Trophoblast cell (in vitro differentiated cells and primary cell): Measurements from ENCODE around the gene B4GALNT1.

ENCODE experiments used
- DNase-seq, 2 donors: peaks; one replicate each; pipeline ENCODE4 v3.0.0-alpha.2; 2016
- H2AFZ ChIP-seq: 2 replicates; pipeline ENCODE4 v1.6.1; 2013; ENCODE audit warnings: low read length, moderate library complexity, mild to moderate bottlenecking; ENCODE audit not compliant: insufficient read depth, poor library complexity
- H2AK5ac ChIP-seq: 2 replicates; pipeline ENCODE4 v1.6.1; 2013; ENCODE audit warnings: mild to moderate bottlenecking, low read length
- H2BK120ac ChIP-seq: 2 replicates; pipeline ENCODE4 v1.6.1; 2013; ENCODE audit warnings: low read length, mild to moderate bottlenecking, moderate library complexity; ENCODE audit not compliant: insufficient read depth, poor library complexity
- H2BK12ac ChIP-seq: 2 replicates; pipeline ENCODE4 v1.6.1; 2013; ENCODE audit warnings: mild to moderate bottlenecking, low read length, moderate library complexity
- H2BK5ac ChIP-seq: 2 replicates; pipeline ENCODE4 v1.6.1; 2013; ENCODE audit warnings: low read length, low read depth, moderate library complexity, mild to moderate bottlenecking; ENCODE audit not compliant: poor library complexity
- H3K14ac ChIP-seq: 2 replicates; pipeline ENCODE4 v1.6.1; 2013; ENCODE audit warnings: mild to moderate bottlenecking, low read length
- H3K18ac ChIP-seq: 2 replicates; pipeline ENCODE4 v1.6.1; 2013; ENCODE audit warnings: mild to moderate bottlenecking, low read length
- H3K23ac ChIP-seq: 2 replicates; pipeline ENCODE4 v1.6.1; 2013; ENCODE audit warnings: low read length
- H3K27ac ChIP-seq: 2 replicates; pipeline ENCODE4 v1.5.1; 2013; ENCODE audit warnings: low read depth, mild to moderate bottlenecking, inconsistent platforms, low read length, moderate library complexity
- H3K27me3 ChIP-seq: 2 replicates; pipeline ENCODE4 v1.6.1; 2013; ENCODE audit warnings: inconsistent platforms, mild to moderate bottlenecking, low read length, moderate library complexity; ENCODE audit not compliant: insufficient read depth
- H3K36me3 ChIP-seq, 2 experiments: 1 replicate in 1 of 2; 2 replicates in 1 of 2; pipeline ENCODE4 v1.6.1; 2013; ENCODE audit warnings: low read length in 2 of 2, mild to moderate bottlenecking in 2 of 2, moderate library complexity in 1 of 2; ENCODE audit not compliant: insufficient read depth in 2 of 2, control insufficient read depth in 1 of 2
- H3K4ac ChIP-seq: 2 replicates; pipeline ENCODE4 v1.6.1; 2013; ENCODE audit warnings: low read depth, mild to moderate bottlenecking, low read length, moderate library complexity
- H3K4me1 ChIP-seq, 2 experiments: 1 replicate in 1 of 2; 2 replicates in 1 of 2; pipeline ENCODE4 v1.6.1; 2013; ENCODE audit warnings: low read length in 2 of 2, mild to moderate bottlenecking in 2 of 2, moderate library complexity in 1 of 2; ENCODE audit not compliant: insufficient read depth in 2 of 2, control insufficient read depth in 1 of 2
- H3K4me2 ChIP-seq: 2 replicates; pipeline ENCODE4 v1.6.1; 2013; ENCODE audit warnings: inconsistent platforms, mild to moderate bottlenecking, low read length, moderate library complexity
- H3K4me3 ChIP-seq: 2 replicates; pipeline ENCODE4 v1.5.1; 2013; ENCODE audit warnings: mild to moderate bottlenecking, low read depth, low read length, inconsistent platforms
- H3K79me1 ChIP-seq: one replicate; pipeline ENCODE4 v1.6.1; 2013; ENCODE audit warnings: low read length
- H3K79me2 ChIP-seq: 2 replicates; pipeline ENCODE4 v1.6.1; 2013; ENCODE audit warnings: low read length, mild to moderate bottlenecking; ENCODE audit not compliant: control insufficient read depth, insufficient read depth, poor library complexity
- H3K9ac ChIP-seq: 2 replicates; pipeline ENCODE4 v1.6.1; 2013; ENCODE audit warnings: mild to moderate bottlenecking, low read length
- H3K9me3 ChIP-seq: 2 replicates; pipeline ENCODE4 v1.6.1; 2013; ENCODE audit warnings: low read depth, mild to moderate bottlenecking, control low read depth, inconsistent platforms, low read length; ENCODE audit not compliant: insufficient read depth
- H4K12ac ChIP-seq: 2 replicates; pipeline ENCODE4 v1.6.1; 2013; ENCODE audit warnings: low read depth, mild to moderate bottlenecking, low read length, moderate library complexity
- H4K8ac ChIP-seq: 2 replicates; pipeline ENCODE4 v1.6.1; 2013; ENCODE audit warnings: low read depth, mild to moderate bottlenecking, low read length, moderate library complexity
- H4K91ac ChIP-seq: one replicate; pipeline ENCODE4 v1.6.1; 2013; ENCODE audit warnings: low read depth, mild to moderate bottlenecking, low read length, moderate library complexity
- WGBS: extraction: QIAGEN DNeasy Blood & Tissue Kit; methylation state at CpG from one replicate; pipeline ENCODE4 v1.1.7; 2013; ENCODE audit warnings: missing lambda C conversion rate; ENCODE audit not compliant: insufficient read length, insufficient coverage; ENCODE audit errors: extremely low coverage; 5-methylcytosine and 5-hydroxymethylcytosine counted together

Gene B4GALNT1

GRCh38 chr12:57605811-57606311, 27.1 kb downstream of the B4GALNT1 start:
- H2BK120ac ChIP-seq, result no peak overlapping the region
- no peak overlapping the region for H3K23ac ChIP-seq
- no peak overlapping the region for H4K8ac ChIP-seq
- H3K4me3 ChIP-seq, result no peak overlapping the region
- no peak overlapping the region for H3K4ac ChIP-seq
- no peak for DNase-seq
- no peak overlapping the region for H2AK5ac ChIP-seq
- no peak overlapping the region for H3K27ac ChIP-seq
- peaks cover 12 to 20% of the 10 kb centered on the region in 2 experiments for H3K4me1 ChIP-seq
- H3K9ac ChIP-seq, result no peak overlapping the region
- peaks cover 5% of the 10 kb centered on the region for H3K27me3 ChIP-seq
- peaks cover 3% of the 10 kb centered on the region for H3K79me2 ChIP-seq
- peaks cover 8% of the 10 kb centered on the region for H3K79me1 ChIP-seq
- no CpG with 5 or more reads among the region's 4 CpGs for WGBS
- peak overlapping the region; percentile 79 for H3K4me2 ChIP-seq
- no peak overlapping the region for H2AFZ ChIP-seq
- H2BK5ac ChIP-seq, result no peak overlapping the region
- H3K18ac ChIP-seq, result no peak overlapping the region
- no peak overlapping the region for H2BK12ac ChIP-seq
- peaks cover 12 to 19% of the 10 kb centered on the region in 2 experiments for H3K36me3 ChIP-seq
- H3K14ac ChIP-seq, result no peak overlapping the region
- H3K9me3 ChIP-seq, result peaks cover 1% of the 10 kb centered on the region
- H4K91ac ChIP-seq, result no peak overlapping the region
- no peak overlapping the region for H4K12ac ChIP-seq

DNA sequence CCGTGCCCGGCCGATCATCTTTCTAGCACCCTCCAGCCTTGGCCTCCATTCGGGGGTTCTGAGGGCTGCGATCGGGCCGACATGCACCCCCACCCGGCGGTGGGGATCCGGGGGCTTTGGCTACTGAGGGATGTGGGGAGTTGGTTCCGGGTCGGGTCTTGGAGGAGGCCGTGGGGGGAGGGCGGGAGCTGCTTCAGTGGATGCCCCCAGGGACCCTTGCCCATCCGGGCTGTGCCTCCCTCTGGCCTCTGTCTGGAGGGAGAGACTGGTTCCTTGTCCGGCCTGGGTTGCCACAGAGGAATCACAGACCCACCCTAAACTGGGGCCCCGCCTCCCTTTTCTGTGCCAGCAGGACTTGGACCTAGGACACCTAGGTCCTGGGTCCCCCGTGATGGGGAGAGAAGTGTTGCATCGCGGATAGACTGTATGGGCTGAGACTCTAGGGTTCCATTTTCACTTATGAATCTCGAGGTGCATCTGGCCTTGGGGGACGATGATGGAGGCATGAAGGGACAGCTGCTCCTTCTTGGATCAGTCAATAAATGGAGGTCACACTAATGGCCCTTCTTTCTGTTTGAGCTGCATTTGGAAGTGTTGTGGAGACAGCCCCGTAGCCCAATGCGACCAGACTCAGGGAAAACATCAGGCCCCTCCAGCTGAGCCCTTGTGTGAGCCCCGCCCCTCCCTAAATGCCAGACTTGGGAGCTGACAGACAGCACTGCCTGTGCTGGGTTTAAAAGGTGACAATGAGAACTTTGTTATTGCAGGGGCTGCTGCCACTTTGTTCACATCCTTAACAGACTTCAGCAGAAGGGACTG, 27.8 kb downstream of the B4GALNT1 start:
- no peak overlapping the region for H2BK12ac ChIP-seq
- peaks cover 7% of the 10 kb centered on the region for H3K79me1 ChIP-seq
- H3K23ac ChIP-seq, result no peak overlapping the region
- peaks cover 5% of the 10 kb centered on the region for H3K27me3 ChIP-seq
- no CpG with 5 or more reads among the region's 25 CpGs for WGBS
- peak overlapping the region; percentile 60 for H4K12ac ChIP-seq
- peaks cover 11 to 18% of the 10 kb centered on the region in 2 experiments for H3K4me1 ChIP-seq
- no peak for DNase-seq
- no peak overlapping the region for H3K27ac ChIP-seq
- peak overlapping the region; percentile 74 for H3K18ac ChIP-seq
- peak overlapping the region; percentile 75 for H3K9ac ChIP-seq
- peak overlapping the region; percentile 87 for H3K14ac ChIP-seq
- H3K4me3 ChIP-seq, result peak overlapping the region; percentile 83
- H2BK120ac ChIP-seq, result peak overlapping the region; percentile 80
- H2AFZ ChIP-seq, result peak overlapping the region; percentile 56
- peak overlapping the region; percentile 39 for H3K4ac ChIP-seq
- peaks cover 3% of the 10 kb centered on the region for H3K79me2 ChIP-seq
- peak overlapping the region; percentile 81 for H4K91ac ChIP-seq
- peaks cover 15 to 25% of the 10 kb centered on the region in 2 experiments for H3K36me3 ChIP-seq
- H3K4me2 ChIP-seq, result peak overlapping the region; percentile 79
- peaks cover 1% of the 10 kb centered on the region for H3K9me3 ChIP-seq
- peak overlapping the region; percentile 89 for H4K8ac ChIP-seq
- H2BK5ac ChIP-seq, result no peak overlapping the region
- peak overlapping the region; percentile 57 for H2AK5ac ChIP-seq

GRCh38 chr12:57604454-57604991, 28.5 kb downstream of the B4GALNT1 start, which contains the start of gene DTX3:
Gene DTX3 (plus strand): TSS chr12:57604824. CDS start chr12:57606518, 1,694 bp downstream.
- Histone ChIP-seq H3K27ac (no peak within 1 kb of the TSS), H3K27me3 (no peaks in the 10 kb centered on the region), H2BK120ac (peak within 1 kb of the TSS; percentile 80), H2BK5ac (peak within 1 kb of the TSS; percentile 4), H2BK12ac (no peak within 1 kb of the TSS), H3K4me3 (peak within 1 kb of the TSS; percentile 83), H3K4me1 (peaks cover 11 to 18% of the 10 kb centered on the region in 2 experiments), H3K79me2 (peaks cover 3% of the 10 kb centered on the region), H3K14ac (peak within 1 kb of the TSS; percentile 87), H3K9ac (peak within 1 kb of the TSS; percentile 75), H3K23ac (no peak within 1 kb of the TSS), H3K4ac (peak within 1 kb of the TSS; percentile 39), H3K4me2 (peak within 1 kb of the TSS; percentile 93), H3K18ac (peak within 1 kb of the TSS; percentile 79), H2AK5ac (peak within 1 kb of the TSS; percentile 57), H3K79me1 (peaks cover 7% of the 10 kb centered on the region), H4K8ac (peak within 1 kb of the TSS; percentile 97), H3K36me3 (peaks cover 18 to 31% of the 10 kb centered on the region in 2 experiments), H4K12ac (peak within 1 kb of the TSS; percentile 60), H4K91ac (peak within 1 kb of the TSS; percentile 81), H3K9me3 (peaks cover 1% of the 10 kb centered on the region), H2AFZ (peak within 1 kb of the TSS; percentile 98)
- DNase-seq, result no peak
- no CpG with 5 or more reads among the region's 36 CpGs for WGBS

DNA sequence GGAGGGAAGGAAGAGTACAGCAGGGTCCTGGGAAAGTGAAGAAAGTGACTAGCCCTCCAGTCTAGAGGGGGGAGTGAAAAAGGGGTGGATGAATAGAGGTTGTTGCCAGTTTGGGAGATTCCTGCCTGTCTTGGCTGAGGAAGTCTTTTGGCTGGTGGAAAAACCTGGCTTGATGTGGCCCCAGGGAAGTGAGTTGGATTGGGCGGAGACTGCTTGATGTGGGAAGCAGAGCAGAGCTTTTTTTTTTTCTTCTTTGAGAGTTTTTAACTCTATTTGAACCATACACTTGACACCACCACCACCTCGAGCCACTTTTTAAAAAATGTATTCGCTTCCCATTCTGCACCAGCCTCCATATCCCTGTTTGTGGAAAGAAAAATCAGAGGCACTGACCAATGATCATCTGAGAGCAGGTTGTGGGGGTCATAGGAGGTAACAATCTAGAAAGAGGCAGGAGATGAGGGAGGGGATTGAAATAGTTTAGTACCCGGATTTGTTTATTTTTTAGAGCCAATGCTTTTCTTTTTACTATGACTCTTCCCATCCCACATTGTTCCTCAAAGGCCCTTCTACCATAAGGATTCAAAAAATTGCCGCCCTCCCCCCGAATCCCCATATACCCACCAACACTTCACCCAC, 29.1 kb downstream of the B4GALNT1 start:
- Histone ChIP-seq H3K27ac (no peak overlapping the region), H3K4me2 (peak overlapping the region; percentile 93), H3K79me2 (peaks cover 3% of the 10 kb centered on the region), H3K27me3 (no peaks in the 10 kb centered on the region), H2BK12ac (no peak overlapping the region), H2AK5ac (no peak overlapping the region), H3K14ac (no peak overlapping the region), H3K36me3 (peaks cover 22 to 37% of the 10 kb centered on the region in 2 experiments), H4K91ac (peak overlapping the region; percentile 76), H3K9ac (no peak overlapping the region), H3K4me3 (peak overlapping the region; percentile 83), H4K12ac (peak overlapping the region; percentile 45), H2BK120ac (peak overlapping the region; percentile 48), H3K18ac (no peak overlapping the region), H3K4ac (peak overlapping the region; percentile 11), H3K23ac (no peak overlapping the region), H4K8ac (peak overlapping the region; percentile 97), H3K79me1 (peaks cover 7% of the 10 kb centered on the region), H2AFZ (peak overlapping the region; percentile 98), H3K9me3 (peaks cover 2% of the 10 kb centered on the region), H2BK5ac (no peak overlapping the region), H3K4me1 (peaks cover 11 to 18% of the 10 kb centered on the region in 2 experiments)
- DNase-seq, result peak in 1 of 2 donors; percentile 27
- WGBS, result no CpG with 5 or more reads among the region's 6 CpGs
